ENCODE measurements around the gene KCND2. TPM values are rescaled to one million over a fixed set of nuclear protein-coding genes. Genes with fewer than 3 reads are reported as not detected.
"Not testable (repeated sequence)": the region's sequence is repeated elsewhere in the genome, so short reads cannot be mapped to it uniquely, and the experiment has no call there.

The KCND2 gene
- total RNA-seq, 1 donor: 17.3 TPM

- H3K4me3 ChIP-seq (ENCODE audit: low read depth, low read length): no peak overlapping the region
- no peak for TF ChIP-seq CTCF (IDR thresholded peaks at IDR 0.05; ENCODE audit: insufficient read depth, low read depth, low read length)
- no peak for DNase-seq (ENCODE audit: low read depth)
Measured at GRCh38 chr7:120742372-120742771, 469.4 kb downstream of the KCND2 start.

GRCh38 chr7:120743128-120743527 lies 470.2 kb downstream of the KCND2 start:
- no peak for TF ChIP-seq CTCF (IDR thresholded peaks at IDR 0.05; ENCODE audit: insufficient read depth, low read depth, low read length)
- H3K4me3 ChIP-seq (ENCODE audit: low read depth, low read length): no peak overlapping the region
- no peak for DNase-seq (ENCODE audit: low read depth)

GRCh38 chr7:120760050-120760449 lies 487.1 kb downstream of the KCND2 start:
- DNase-seq (ENCODE audit: low read depth): no peak
- TF ChIP-seq CTCF (IDR thresholded peaks at IDR 0.05; ENCODE audit: insufficient read depth, low read depth, low read length): no peak
- H3K4me3 ChIP-seq (ENCODE audit: low read depth, low read length): no peak overlapping the region

DNA sequence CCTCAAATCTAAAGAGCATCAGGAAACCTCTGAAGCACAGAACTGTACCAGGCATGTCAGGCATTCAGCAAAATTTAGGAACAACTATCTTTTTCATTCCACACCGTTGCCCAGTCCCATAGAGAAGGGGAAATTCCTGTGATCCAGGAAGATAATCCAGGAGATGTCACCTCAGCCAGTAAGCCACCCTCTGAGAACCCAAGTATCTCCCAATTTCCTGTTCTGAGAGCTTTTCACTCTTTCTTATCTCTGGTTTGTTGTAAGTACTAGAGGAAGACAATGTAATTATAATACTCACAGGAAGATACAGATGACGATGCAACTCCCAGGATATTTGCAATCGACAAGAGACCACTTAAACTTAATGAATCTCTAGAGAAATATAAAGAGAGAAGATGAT lies 487.9 kb downstream of the KCND2 start:
- no peak overlapping the region for H3K4me3 ChIP-seq (ENCODE audit: low read depth, low read length)
- TF ChIP-seq CTCF (IDR thresholded peaks at IDR 0.05; ENCODE audit: insufficient read depth, low read depth, low read length): no peak
- no peak for DNase-seq (ENCODE audit: low read depth)

- no peak for TF ChIP-seq CTCF (IDR thresholded peaks at IDR 0.05; ENCODE audit: insufficient read depth, low read depth, low read length)
- no peak for DNase-seq (ENCODE audit: low read depth)
- no peak overlapping the region for H3K4me3 ChIP-seq (ENCODE audit: low read depth, low read length)
Measured at GRCh38 chr7:120770206-120770605, 497.2 kb downstream of the KCND2 start.

GRCh38 chr7:120774481-120774880 lies 501.5 kb downstream of the KCND2 start:
- no peak for DNase-seq (ENCODE audit: low read depth)
- TF ChIP-seq CTCF (IDR thresholded peaks at IDR 0.05; ENCODE audit: insufficient read depth, low read depth, low read length): no peak
- H3K4me3 ChIP-seq (ENCODE audit: low read depth, low read length): no peak overlapping the region

GRCh38 chr7:120775755-120776154 lies 502.8 kb downstream of the KCND2 start:
- DNase-seq (ENCODE audit: low read depth): no peak
- H3K4me3 ChIP-seq (ENCODE audit: low read depth, low read length): no peak overlapping the region
- TF ChIP-seq CTCF (IDR thresholded peaks at IDR 0.05; ENCODE audit: insufficient read depth, low read depth, low read length): no peak

GRCh38 chr7:120779078-120779477 lies 506.1 kb downstream of the KCND2 start:
- not testable (repeated sequence) for DNase-seq (ENCODE audit: low read depth)

DNA sequence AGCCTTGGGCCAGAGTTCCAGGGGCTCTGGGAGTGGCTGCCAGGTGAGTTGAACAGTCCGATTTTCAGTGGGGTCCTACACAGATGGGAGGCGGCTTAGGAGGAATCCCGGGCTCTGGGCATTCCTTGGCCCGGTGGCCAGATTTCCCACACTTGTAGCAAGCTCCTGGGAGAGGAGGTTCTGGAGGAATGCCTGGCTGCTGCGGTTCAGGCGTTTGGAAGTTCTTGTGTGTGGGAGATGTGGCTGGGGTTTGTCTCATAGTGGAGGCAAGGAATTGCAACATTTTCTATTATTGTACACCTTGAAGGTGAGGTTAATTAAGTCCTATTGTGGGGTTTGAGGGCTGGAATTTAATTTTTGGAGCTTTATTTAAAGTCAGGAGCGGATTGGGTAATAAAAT lies 507.5 kb downstream of the KCND2 start:
- not testable (repeated sequence) for H3K4me3 ChIP-seq (ENCODE audit: low read depth, low read length); DNase-seq (ENCODE audit: low read depth)

More at GRCh38 chr7:120779078-120779477, 506.1 kb downstream of the KCND2 start:
- H3K4me3 ChIP-seq (ENCODE audit: low read depth, low read length): not testable (repeated sequence)

Measured in fibroblast of villous mesenchyme (primary cell).